Measurements from ENCODE around the gene OR51V1. TPM values are rescaled to one million over a fixed set of nuclear protein-coding genes. Genes with fewer than 3 reads are reported as not detected.

The OR51V1 gene
- total RNA-seq, 4 donors from 2014 or later, result not detected

DNA sequence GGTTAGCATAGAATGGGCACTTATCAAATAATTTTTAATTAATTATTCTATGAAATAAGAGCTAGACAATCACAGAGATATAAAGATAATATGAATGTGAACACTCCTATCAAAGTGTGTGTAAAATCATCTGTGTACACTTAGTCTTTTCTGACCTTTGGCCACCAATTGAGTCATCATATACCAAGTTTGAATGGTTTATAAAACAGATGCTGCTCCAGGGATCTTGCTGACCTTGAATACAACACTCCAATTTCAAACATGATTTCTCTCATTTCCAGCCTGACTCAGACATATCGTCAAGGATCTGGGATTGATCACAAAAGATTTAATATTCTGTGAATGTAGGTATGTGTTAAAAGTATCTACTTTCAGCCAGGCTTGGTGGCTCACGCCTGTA is 2.9 kb upstream of the OR51V1 start:
- TF ChIP-seq POLR2A (IDR thresholded peaks at IDR 0.05), result no peak
- TF ChIP-seq CTCF (IDR thresholded peaks at IDR 0.05), result no peak
- intact Hi-C loops (cut with DNase I; ENCODE audit: low total_unique reads), result no loop called here
- DNase-seq (ENCODE audit: low spot score in 2 of 2), result no peak

DNA sequence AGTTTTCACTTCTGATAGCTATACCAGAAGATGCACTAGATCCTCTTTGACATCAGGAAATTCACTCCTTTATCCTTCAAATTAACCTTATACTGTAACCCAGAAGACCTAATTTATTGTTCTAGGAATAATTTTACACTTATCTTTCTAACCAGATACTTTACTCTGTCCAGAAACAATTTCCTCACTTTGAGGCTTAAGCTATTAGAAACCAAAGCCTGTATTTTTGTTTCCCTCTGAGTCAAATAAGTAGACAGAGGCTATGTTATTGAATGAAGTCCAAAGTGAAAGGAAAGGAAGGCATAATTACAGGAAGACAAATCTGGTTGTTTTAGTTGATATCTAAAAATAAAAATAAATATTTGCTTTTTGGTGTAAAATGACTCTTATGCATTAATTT is 2.2 kb downstream of the OR51V1 start:
- intact Hi-C loops (cut with DNase I; ENCODE audit: low total_unique reads), result no loop called here
- DNase-seq (ENCODE audit: low spot score in 2 of 2), result no peak
- TF ChIP-seq CTCF (IDR thresholded peaks at IDR 0.05) (no peak), POLR2A (IDR thresholded peaks at IDR 0.05) (no peak)
- no peak overlapping the region for H3K4me3 ChIP-seq (ENCODE audit: low read depth, poor library complexity, severe bottlenecking)

More for the DNA sequence above, 2.9 kb upstream of the OR51V1 start:
- H3K4me3 ChIP-seq (ENCODE audit: low read depth, poor library complexity, severe bottlenecking), result no peak overlapping the region
- 69 to 70% methylated on average over 2 of the region's 2 CpGs for WGBS, 2 donors

DNA sequence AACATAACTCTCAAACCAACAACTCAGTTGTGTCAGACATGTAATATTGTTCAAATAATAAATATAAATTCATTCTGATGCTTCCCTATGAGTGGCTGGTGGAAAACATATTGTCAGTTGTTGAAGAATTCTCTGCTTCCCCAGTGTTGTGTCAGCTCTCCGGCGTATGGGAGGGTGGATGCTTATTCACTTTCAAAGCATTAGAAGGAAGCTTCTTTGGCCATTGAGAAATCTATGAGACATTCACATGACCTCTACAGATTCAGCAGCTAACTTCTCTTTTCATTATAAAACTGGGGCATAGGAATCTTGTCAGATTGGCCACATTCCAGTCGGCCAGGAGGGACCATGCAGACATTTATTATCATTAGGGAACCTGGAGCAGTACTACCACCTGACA is 2.9 kb downstream of the OR51V1 start:
- H3K4me3 ChIP-seq (ENCODE audit: low read depth, poor library complexity, severe bottlenecking), result no peak overlapping the region
- intact Hi-C loops (cut with DNase I; ENCODE audit: low total_unique reads), result no loop called here
- no peak for DNase-seq (ENCODE audit: low spot score in 2 of 2)
- 62 to 69% methylated on average over 3 of the region's 3 CpGs for WGBS, 2 donors
- TF ChIP-seq CTCF (IDR thresholded peaks at IDR 0.05) (no peak), POLR2A (IDR thresholded peaks at IDR 0.05) (no peak)

GRCh38 chr11:5196731-5197130 is 3.8 kb downstream of the OR51V1 start:
- DNase-seq (ENCODE audit: low spot score in 2 of 2), result no peak
- H3K4me3 ChIP-seq (ENCODE audit: low read depth, poor library complexity, severe bottlenecking), result no peak overlapping the region
- WGBS, 2 donors, result 49 to 65% methylated on average over 3 of the region's 3 CpGs
- no peak for TF ChIP-seq POLR2A (IDR thresholded peaks at IDR 0.05)
- no peak for TF ChIP-seq CTCF (IDR thresholded peaks at IDR 0.05)
- intact Hi-C loops (cut with DNase I; ENCODE audit: low total_unique reads), result no loop called here

DNA sequence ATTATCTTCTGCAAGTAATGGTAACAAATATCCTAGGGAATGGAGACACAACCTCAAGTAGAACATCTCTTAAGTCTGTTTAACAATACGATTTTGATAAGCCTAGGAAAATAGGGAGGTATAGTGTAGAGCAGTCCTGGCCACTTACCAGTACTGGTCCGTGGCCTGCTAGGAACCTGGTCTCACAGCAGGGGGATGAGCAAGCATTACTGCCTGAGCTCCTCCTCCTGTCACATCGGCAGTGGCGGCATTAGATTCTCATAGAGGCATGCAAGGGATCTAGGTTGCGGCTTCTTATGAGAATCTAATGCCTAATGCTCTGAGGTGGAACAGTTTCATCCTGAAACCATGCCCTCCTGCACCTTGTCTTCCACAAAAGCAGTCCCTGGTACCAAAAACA is 4.4 kb downstream of the OR51V1 start:
- intact Hi-C loops (cut with DNase I; ENCODE audit: low total_unique reads), result no loop called here
- no peak overlapping the region for H3K4me3 ChIP-seq (ENCODE audit: low read depth, poor library complexity, severe bottlenecking)
- DNase-seq (ENCODE audit: low spot score in 2 of 2), result no peak
- TF ChIP-seq CTCF (IDR thresholded peaks at IDR 0.05), result no peak
- no peak for TF ChIP-seq POLR2A (IDR thresholded peaks at IDR 0.05)
- WGBS, 2 donors, result 76 to 80% methylated on average over 5 of the region's 5 CpGs

DNA sequence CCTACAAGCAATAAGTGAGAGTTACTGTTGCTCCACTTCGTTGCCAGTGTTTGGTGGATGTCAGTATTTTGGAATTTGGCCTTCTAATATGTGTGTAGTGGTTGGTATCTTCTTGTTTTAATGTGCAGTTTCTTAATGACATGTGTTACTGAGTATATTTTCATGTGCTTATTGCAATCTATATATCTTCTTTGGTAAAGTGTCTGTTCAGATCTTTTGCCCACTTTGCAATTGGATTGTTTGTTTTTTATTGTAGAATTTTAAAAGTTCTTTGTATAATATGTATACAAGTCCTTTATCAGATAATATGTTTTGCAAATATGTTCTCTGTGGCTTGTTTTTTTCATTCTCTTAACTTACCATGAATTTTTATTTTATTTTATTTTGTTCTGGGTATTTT is 7.7 kb downstream of the OR51V1 start:
- intact Hi-C loops (cut with DNase I; ENCODE audit: low total_unique reads), result no loop called here
- WGBS, 2 donors, result 0 to 21% methylated on average over 1 of the region's 1 CpG
- no peak overlapping the region for H3K4me3 ChIP-seq (ENCODE audit: low read depth, poor library complexity, severe bottlenecking)
- DNase-seq (ENCODE audit: low spot score in 2 of 2), result no peak
- TF ChIP-seq POLR2A (IDR thresholded peaks at IDR 0.05) (no peak), CTCF (IDR thresholded peaks at IDR 0.05) (no peak)
